Dendritic cell treated with granulocyte-macrophage colony-stimulating factor and Interleukin-4, amounts not matched to agents 40 ng/mL and 50 ng/mL, for 4 days (primary cell): ENCODE results near the gene ST6GALNAC4.

Experiments used
- H3K27ac Mint-ChIP-seq: one replicate; pipeline ENCODE4 v1.8.0; 2022; ENCODE audit warnings: mild to moderate bottlenecking, mixed read lengths
- H3K27me3 Mint-ChIP-seq: one replicate; pipeline ENCODE4 v1.8.0; 2022; ENCODE audit warnings: mild to moderate bottlenecking, mixed read lengths
- H3K36me3 Mint-ChIP-seq: one replicate; pipeline ENCODE4 v1.8.0; 2022; ENCODE audit warnings: low read depth, mixed read lengths
- H3K4me1 Mint-ChIP-seq: one replicate; pipeline ENCODE4 v1.8.0; 2022; ENCODE audit warnings: low read depth, mixed read lengths
- H3K4me3 Mint-ChIP-seq: one replicate; pipeline ENCODE4 v1.8.0; 2022; ENCODE audit warnings: mild to moderate bottlenecking, moderate library complexity, mixed read lengths
- H3K9me3 Mint-ChIP-seq: one replicate; pipeline ENCODE4 v1.8.0; 2022; ENCODE audit warnings: mixed read lengths
- intact Hi-C: fragments of 100-400 bp; cut with micrococcal nuclease; formaldehyde crosslinking; loops from one replicate; pipeline ENCODE4 v1.15.0; 2022

ST6GALNAC4 gene

DNA sequence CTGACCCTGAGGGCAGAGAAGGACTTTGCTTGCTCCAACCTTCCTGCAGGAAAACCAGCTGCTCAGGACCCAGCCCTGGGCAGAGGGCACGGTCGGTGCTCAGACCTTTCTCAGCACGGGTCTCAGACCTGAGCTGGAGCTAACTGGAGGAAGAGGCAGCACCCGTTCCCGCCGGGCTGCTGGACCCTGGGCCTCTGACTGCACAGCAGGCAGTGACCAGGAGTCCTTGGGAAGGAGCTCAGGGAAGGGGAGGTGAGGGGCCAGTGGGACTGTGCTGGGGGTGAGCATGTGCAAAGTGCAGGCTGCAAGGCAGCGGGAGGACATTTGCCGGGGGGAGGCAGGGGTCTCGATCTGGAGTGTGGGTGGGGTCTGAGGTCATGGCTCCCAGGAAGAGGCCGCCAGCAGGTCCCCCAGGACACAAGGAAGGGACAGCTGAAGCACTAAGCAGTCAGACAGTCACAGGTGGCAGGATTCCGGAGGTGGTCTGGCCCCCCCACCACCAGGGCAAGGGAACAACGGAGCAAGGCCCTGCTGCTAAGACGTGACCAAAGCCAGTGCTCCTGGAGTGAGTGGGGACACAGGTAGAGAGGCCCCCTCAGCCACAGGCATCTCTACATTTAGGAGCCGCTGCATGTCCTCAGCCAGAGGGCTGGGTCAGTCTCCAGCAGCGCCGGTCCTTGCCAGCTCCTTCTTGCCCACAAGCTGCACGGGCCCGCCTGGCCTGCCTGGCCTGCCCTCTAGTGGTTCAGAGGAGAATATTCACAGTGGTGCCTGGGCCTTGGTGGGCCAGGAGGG lies 25.6 kb upstream of the ST6GALNAC4 start:
- intact Hi-C loops = loop anchor here (1.0 to 2.0 kb wide), 2 partner anchors 93 to 174 kb away; no protein-coding TSS in a partner anchor
- H3K36me3 Mint-ChIP-seq = peaks cover 16% of the 10 kb centered on the region
- no peaks in the 10 kb centered on the region for H3K27me3 Mint-ChIP-seq
- no peak overlapping the region for H3K4me3 Mint-ChIP-seq
- H3K27ac Mint-ChIP-seq = no peak overlapping the region
- peaks cover 32% of the 10 kb centered on the region for H3K4me1 Mint-ChIP-seq
- H3K9me3 Mint-ChIP-seq = no peaks in the 10 kb centered on the region

DNA sequence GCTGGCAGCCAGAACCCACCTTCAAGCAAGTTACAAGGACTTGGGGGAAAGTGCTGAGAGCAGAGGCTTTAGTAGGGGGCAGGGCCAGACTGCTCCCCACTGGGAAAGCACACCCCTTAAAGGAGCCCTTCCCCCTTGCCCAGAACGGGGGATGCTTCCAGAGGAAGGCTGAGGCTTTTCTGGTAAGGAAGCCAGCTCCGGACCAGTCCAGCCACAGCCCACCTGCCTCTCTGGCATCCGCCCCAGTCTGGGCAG lies 25.0 kb upstream of the ST6GALNAC4 start:
- H3K4me1 Mint-ChIP-seq = peaks cover 37% of the 10 kb centered on the region
- H3K9me3 Mint-ChIP-seq = no peaks in the 10 kb centered on the region
- intact Hi-C loops = loop anchor here (2.0 kb wide), 1 partner anchor 175 kb away; no protein-coding TSS in a partner anchor
- H3K27ac Mint-ChIP-seq = no peak overlapping the region
- peaks cover 22% of the 10 kb centered on the region for H3K36me3 Mint-ChIP-seq
- no peak overlapping the region for H3K4me3 Mint-ChIP-seq
- no peaks in the 10 kb centered on the region for H3K27me3 Mint-ChIP-seq

DNA sequence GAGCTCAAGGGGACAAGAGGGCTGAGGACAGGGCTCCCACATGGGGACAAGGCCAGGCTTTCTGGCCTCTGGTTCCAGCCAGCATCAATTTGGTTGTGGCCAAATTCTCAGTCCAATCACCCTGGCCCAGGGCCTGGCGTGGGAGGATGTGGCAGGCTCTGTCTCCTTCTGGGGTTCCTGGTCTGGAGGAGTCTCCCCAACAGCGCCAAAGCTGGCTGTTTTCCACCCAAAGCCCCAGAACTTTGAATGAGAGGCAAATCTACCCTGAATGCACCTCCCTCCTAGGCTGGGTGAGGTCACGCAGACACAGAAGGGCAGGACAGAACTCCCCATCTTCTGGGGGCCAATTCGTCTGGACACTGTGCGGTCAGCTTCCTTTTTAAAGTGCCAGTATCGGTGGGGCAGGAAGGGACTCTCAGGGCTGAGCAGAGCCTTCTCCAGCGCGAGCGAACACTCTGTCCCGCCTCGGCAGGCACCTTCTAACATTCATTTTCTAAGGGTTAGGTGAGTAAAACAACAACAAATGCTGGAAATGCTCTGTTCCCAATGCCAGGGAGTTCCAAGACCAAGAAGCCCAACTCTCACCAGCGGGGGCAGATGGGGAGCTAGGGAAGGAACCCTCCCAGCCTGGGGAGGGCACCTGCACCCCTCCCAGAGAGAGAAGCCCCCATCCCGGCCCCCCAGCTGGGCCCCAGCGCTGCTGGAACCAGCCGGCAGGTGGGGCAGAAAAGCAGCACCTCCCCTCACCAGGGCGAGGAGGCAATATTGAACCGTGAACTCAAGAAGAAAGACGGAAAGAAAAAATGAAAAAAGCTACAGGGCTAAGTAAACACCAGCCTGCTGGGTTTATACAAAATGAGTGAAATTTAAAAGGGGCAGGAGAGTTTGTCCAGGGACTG lies 24.5 kb upstream of the ST6GALNAC4 start:
- H3K36me3 Mint-ChIP-seq = peaks cover 24% of the 10 kb centered on the region
- H3K9me3 Mint-ChIP-seq = no peaks in the 10 kb centered on the region
- H3K4me3 Mint-ChIP-seq = no peak overlapping the region
- H3K4me1 Mint-ChIP-seq = peaks cover 43% of the 10 kb centered on the region
- intact Hi-C loops = no loop called here
- H3K27ac Mint-ChIP-seq = no peak overlapping the region
- no peaks in the 10 kb centered on the region for H3K27me3 Mint-ChIP-seq

DNA sequence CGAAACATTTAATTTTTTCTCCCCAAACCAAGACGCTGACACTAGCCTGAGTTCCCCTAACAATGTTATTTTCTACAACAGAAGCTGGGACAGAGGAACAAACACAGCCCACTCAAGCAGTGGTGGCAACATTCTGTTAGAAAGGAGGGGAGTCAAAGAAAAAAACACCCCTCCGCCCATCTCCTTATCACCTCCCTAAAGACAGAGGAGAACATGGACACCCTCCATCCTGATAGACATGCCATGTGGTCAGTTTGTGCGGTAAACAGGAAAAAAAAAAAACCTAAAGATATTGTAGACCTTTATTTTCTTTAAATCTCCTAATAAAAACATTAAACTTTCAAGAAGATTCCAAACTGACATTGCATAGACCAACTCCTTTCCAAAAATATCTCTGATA lies 23.8 kb upstream of the ST6GALNAC4 start:
- Mint-ChIP-seq H3K4me3 (no peak overlapping the region), H3K4me1 (peaks cover 50% of the 10 kb centered on the region), H3K27me3 (no peaks in the 10 kb centered on the region), H3K27ac (no peak overlapping the region), H3K36me3 (peaks cover 31% of the 10 kb centered on the region), H3K9me3 (no peaks in the 10 kb centered on the region)
- intact Hi-C loops = no loop called here

DNA sequence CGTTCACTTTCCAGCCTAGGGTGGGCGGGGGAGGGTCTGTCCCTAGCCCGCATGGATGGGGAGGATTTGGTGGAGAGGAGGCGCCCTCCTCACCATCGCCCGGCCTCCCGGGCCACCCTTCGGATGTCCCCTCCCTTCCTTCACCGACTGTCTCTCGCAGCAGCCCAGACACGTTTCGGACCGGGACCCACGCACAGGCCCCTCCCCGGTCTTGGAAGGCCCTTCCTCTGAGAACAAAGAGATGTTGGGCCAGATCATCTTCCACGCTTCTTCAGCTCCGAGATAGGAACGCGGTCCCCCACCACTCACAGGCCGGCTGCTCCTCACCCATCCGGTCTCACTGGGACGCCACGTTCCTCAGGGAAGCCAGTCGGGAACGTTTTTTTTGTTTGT lies 21.5 kb upstream of the ST6GALNAC4 start:
- no peaks in the 10 kb centered on the region for H3K9me3 Mint-ChIP-seq
- no peak overlapping the region for H3K4me3 Mint-ChIP-seq
- peaks cover 43% of the 10 kb centered on the region for H3K36me3 Mint-ChIP-seq
- no peak overlapping the region for H3K27ac Mint-ChIP-seq
- intact Hi-C loops = no loop called here
- H3K27me3 Mint-ChIP-seq = no peaks in the 10 kb centered on the region
- peaks cover 56% of the 10 kb centered on the region for H3K4me1 Mint-ChIP-seq

DNA sequence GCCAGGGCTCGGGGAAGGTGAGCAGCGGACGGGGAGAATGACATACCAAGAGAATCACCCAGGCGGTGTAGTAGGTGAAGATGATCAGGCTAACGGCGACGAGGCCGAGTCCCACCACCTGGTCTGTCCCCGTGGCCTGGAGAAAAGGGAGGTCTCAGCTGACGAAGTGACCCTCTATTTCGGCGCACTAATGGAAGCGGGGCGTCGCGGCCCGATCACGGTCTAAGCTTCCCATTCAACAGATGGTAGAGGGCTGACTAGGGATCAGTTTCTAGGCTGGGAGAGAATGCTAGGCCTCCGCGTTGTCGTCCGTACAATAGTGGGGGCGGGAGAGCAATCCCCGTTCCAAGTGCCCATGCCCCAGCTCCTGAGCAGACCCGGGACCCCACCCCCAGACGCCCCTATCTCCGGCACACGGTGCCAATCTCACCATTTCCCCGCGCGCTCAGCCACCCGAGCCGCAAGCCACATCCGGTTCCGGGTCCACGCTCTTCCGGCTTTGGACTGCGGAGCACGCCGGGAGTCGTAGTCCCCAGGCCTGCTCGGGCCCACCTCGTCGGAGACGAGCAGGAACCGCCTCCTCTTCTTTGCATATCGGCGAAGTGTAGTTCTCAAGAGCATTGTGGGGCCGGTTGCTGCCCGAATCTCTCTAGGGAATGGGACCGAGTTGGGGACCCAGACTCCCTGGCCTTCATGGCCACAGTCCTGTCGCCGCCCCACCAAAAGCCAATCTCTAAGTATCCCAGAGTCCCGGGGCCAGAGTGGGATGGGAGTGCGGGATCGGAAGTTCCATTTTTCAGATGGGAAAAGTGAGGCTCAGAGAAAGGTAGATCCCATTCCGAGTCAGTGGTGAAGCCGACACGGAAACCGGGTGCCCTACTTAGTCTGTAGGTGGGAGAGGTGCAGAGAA lies 20.8 kb upstream of the ST6GALNAC4 start, which contains the start of gene DPM2:
DPM2 (minus strand) TSS at position 467 of the 910 bp plus-strand sequence; CDS start at position 433, 34 bp downstream.
- intact Hi-C loops = no loop called here
- peaks cover 5% of the 10 kb centered on the region for H3K27me3 Mint-ChIP-seq
- peak within 1 kb of the TSS; percentile 87 for H3K27ac Mint-ChIP-seq
- H3K36me3 Mint-ChIP-seq = peaks cover 50% of the 10 kb centered on the region
- peaks cover 55% of the 10 kb centered on the region for H3K4me1 Mint-ChIP-seq
- no peaks in the 10 kb centered on the region for H3K9me3 Mint-ChIP-seq
- peak within 1 kb of the TSS; percentile 99 for H3K4me3 Mint-ChIP-seq

DNA sequence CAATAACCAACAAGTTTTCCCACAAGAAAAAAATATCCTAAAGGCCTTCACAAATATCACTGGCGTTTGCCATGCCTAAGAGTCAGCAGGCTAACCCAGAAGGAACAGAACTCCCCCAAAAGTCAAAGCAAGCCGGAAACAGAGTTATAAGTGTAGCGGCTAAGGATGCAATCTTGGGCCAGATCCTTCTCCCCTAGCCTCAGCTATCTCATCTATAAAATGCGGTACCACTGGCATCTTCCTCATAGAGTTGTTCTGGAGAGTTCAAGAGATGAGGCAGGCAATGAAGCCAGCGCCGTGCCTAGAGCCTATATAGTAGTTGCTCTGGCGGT lies 20.2 kb upstream of the ST6GALNAC4 start:
- Mint-ChIP-seq H3K4me3 (peak overlapping the region; percentile 99), H3K4me1 (peaks cover 49% of the 10 kb centered on the region), H3K27me3 (peaks cover 5% of the 10 kb centered on the region), H3K9me3 (no peaks in the 10 kb centered on the region), H3K36me3 (peaks cover 50% of the 10 kb centered on the region), H3K27ac (peak overlapping the region; percentile 87)
- intact Hi-C loops = no loop called here

DNA sequence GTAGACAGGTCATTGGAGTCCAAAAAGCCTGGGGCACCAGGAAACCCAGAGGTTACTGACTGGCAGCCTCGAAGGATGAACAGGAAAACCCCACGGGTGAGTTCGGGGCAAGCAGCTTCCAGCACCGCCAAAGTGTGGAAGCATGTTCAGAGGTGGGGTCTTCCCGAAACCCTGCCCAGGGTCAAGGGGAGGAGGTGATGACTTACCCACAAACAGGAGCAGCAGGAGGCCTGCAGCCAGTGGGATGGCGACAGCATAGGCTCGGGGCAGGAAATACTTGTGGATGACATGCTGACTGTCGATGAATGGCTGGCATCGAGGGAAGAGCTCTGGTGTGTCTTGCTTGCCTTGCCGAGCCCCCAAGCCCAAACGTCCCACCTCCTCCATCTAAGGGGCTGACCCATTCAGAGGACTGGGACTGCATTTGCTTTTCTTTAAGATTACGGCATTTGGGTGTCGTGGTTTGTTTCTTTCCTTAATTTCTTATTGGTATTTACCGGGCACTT lies 19.6 kb upstream of the ST6GALNAC4 start:
- peaks cover 48% of the 10 kb centered on the region for H3K4me1 Mint-ChIP-seq
- peak overlapping the region; percentile 46 for H3K27ac Mint-ChIP-seq
- intact Hi-C loops = no loop called here
- peaks cover 8% of the 10 kb centered on the region for H3K27me3 Mint-ChIP-seq
- no peaks in the 10 kb centered on the region for H3K9me3 Mint-ChIP-seq
- peaks cover 50% of the 10 kb centered on the region for H3K36me3 Mint-ChIP-seq
- H3K4me3 Mint-ChIP-seq = peak overlapping the region; percentile 99

DNA sequence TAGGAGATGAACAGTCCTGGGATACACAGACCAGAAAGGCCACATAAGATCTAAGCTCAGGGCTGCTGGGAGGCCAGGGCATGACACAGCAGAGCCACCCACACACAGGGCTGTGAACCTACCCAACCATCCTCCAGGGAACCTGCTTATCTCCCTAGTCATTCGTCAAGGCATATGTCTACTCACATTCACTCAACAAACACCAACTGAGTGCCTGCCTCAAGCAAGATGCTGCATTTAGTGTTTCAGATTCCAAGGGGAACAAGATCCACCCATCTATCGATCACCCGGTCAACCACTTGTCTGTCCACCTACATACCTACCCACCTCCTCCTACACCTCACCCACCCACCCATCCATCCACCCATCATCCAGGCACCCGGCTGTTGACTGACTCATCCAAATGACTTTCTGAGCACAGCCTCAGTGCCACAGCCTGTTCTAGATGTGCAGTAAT lies 19.0 kb upstream of the ST6GALNAC4 start:
- H3K4me3 Mint-ChIP-seq = peak overlapping the region; percentile 56
- peak overlapping the region; percentile 46 for H3K27ac Mint-ChIP-seq

DNA sequence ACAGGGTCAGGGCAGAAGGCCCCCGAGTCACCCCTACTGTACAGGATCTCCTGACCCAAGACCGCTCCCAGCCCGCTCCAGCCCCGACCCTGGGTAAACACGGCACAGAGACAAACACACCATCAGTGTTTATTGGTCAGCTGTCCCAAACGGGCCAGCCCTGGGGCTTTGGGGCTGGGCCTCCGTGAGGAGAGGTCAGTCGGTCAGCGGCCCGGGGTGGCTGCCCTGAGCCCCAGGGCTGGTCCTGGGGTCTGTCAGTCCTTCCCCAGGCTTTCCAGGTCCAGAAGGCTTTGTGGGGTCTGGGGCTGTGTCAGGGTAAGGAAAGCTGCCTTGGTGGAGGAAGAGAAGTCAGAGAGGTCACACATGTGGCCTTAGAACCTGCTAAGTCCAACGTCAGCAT lies 18.1 kb upstream of the ST6GALNAC4 start:
- H3K27ac Mint-ChIP-seq = peak overlapping the region; percentile 9

More for the DNA sequence above, 19.0 kb upstream of the ST6GALNAC4 start:
- Mint-ChIP-seq H3K4me1 (peaks cover 54% of the 10 kb centered on the region), H3K27me3 (peaks cover 14% of the 10 kb centered on the region), H3K36me3 (peaks cover 50% of the 10 kb centered on the region), H3K9me3 (no peaks in the 10 kb centered on the region)
- intact Hi-C loops = no loop called here

DNA sequence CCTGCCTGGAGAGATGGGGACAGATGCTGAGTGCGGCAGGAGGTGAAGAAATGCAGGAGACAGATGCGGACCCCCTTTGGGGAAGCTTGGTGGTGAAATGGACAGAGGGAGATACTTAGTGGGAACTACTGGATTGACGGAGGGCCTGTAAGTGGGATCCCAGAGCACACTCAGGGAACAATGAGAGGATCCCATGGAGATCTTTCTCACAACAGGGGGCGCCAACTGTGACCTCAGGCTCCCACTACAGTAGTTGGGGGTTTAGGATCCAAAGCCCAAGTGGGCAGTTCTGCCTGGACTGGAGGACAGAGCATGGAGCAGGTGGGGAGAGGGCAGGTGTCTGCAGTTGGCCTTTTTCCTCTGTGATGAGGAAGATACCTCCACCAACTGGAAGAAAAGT lies 17.4 kb upstream of the ST6GALNAC4 start:
- H3K27ac Mint-ChIP-seq = no peak overlapping the region
- H3K9me3 Mint-ChIP-seq = no peaks in the 10 kb centered on the region
- no peak overlapping the region for H3K4me3 Mint-ChIP-seq

More for the DNA sequence above, 18.1 kb upstream of the ST6GALNAC4 start:
- Mint-ChIP-seq H3K27me3 (peaks cover 21% of the 10 kb centered on the region), H3K36me3 (peaks cover 50% of the 10 kb centered on the region), H3K4me3 (no peak overlapping the region), H3K9me3 (no peaks in the 10 kb centered on the region), H3K4me1 (peaks cover 58% of the 10 kb centered on the region)
- intact Hi-C loops = no loop called here

DNA sequence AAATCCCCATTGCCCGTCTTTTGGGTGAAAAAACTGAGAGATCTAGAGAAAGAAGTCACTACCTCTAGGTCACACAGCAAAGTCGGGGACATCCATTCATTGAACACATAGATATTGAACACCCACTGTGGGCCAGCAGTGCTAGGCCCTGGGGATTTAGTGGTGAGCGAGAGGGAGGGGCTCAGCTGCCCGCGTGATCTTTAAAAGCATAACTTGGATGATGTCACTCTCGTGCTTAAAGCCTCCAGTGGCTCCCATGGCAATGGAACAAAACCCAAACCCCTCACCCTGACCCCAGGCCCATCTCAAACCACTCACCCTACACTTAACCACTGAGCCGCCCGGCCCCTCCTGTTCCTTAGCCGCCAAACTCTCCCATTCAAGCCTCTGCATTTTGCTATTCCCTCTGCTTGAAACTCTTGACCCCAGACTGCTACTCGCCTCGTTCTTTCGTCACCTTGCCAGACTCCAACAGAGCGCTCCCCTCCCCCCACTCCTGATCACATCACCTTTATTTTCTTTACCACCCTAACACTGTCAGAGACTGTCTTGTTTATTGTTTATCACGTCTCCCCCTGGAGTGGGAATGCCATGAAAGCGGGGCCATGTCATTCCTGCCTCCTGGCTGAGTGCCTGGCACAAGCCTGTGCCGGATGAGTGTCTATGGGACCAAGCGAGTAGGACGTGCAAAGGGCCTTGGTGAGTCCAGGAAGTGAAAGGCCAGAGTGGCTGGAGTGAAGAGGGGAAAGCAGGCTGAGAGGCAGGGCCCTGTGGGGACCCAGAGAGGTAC lies 14.4 kb upstream of the ST6GALNAC4 start:
- Mint-ChIP-seq H3K27me3 (peaks cover 55% of the 10 kb centered on the region), H3K36me3 (peaks cover 37% of the 10 kb centered on the region), H3K4me3 (peak overlapping the region; percentile 66), H3K27ac (no peak overlapping the region), H3K9me3 (no peaks in the 10 kb centered on the region), H3K4me1 (peaks cover 72% of the 10 kb centered on the region)
- intact Hi-C loops = no loop called here

More for the DNA sequence above, 17.4 kb upstream of the ST6GALNAC4 start:
- peaks cover 50% of the 10 kb centered on the region for H3K36me3 Mint-ChIP-seq
- peaks cover 29% of the 10 kb centered on the region for H3K27me3 Mint-ChIP-seq
- intact Hi-C loops = no loop called here
- peaks cover 66% of the 10 kb centered on the region for H3K4me1 Mint-ChIP-seq
